Loucy (cell line): ENCODE data around the gene MOB3B.

ENCODE experiments used
- H2AFZ ChIP-seq: fragments of 200-600 bp; sonication (generic); 2 replicates; pipeline ENCODE4 v1.6.0; 2016; ENCODE audit warnings: antibody characterized with exemption, mild to moderate bottlenecking, low read length, moderate library complexity
- H3F3A ChIP-seq: fragments of 200-600 bp; 2 replicates; pipeline ENCODE4 v1.6.0; 2016; ENCODE audit warnings: antibody characterized with exemption, low read depth, mild to moderate bottlenecking
- H3K27me3 ChIP-seq: fragments of 200-600 bp; sonication (generic); 2 replicates; pipeline ENCODE4 v1.6.1; 2014; ENCODE audit warnings: low read length, mild to moderate bottlenecking; ENCODE audit not compliant: insufficient read depth, poor library complexity, severe bottlenecking
- H3K36me3 ChIP-seq: fragments of 200-600 bp; sonication (generic); 2 replicates; pipeline ENCODE4 v1.6.1; 2016; ENCODE audit warnings: low read length; ENCODE audit not compliant: insufficient read depth
- H3K4me1 ChIP-seq: fragments of 200-600 bp; sonication (generic); 2 replicates; pipeline ENCODE4 v1.5.1; 2014; ENCODE audit warnings: low read length, mild to moderate bottlenecking; ENCODE audit not compliant: insufficient read depth, poor library complexity, severe bottlenecking
- H3K4me2 ChIP-seq: fragments of 200-600 bp; sonication (generic); 2 replicates; pipeline ENCODE4 v1.6.0; 2014; ENCODE audit warnings: antibody characterized with exemption, low read length, low read depth, mild to moderate bottlenecking; ENCODE audit not compliant: poor library complexity, severe bottlenecking
- H3K4me3 ChIP-seq: fragments of 200-600 bp; sonication (generic); 2 replicates; pipeline ENCODE4 v1.5.1; 2014; ENCODE audit warnings: low read length, mild to moderate bottlenecking, mixed read lengths; ENCODE audit not compliant: poor library complexity, severe bottlenecking
- H3K79me2 ChIP-seq: fragments of 200-600 bp; sonication (generic); 2 replicates; pipeline ENCODE4 v1.6.1; 2014; ENCODE audit warnings: low read length; ENCODE audit not compliant: insufficient read depth
- H3K9ac ChIP-seq: fragments of 200-600 bp; sonication (generic); 2 replicates; pipeline ENCODE4 v1.6.0; 2014; ENCODE audit warnings: mild to moderate bottlenecking, low read depth, low read length, moderate library complexity; ENCODE audit not compliant: poor library complexity, severe bottlenecking
- H3K9me2 ChIP-seq: fragments of 200-600 bp; sonication (generic); replicated peaks from 2 replicates; pipeline ENCODE4 v1.6.1; 2016; ENCODE audit warnings: low read depth, low read length, mixed read lengths
- H3K9me3 ChIP-seq: fragments of 200-600 bp; sonication (generic); 2 replicates; pipeline ENCODE4 v1.6.1; 2014; ENCODE audit warnings: mild to moderate bottlenecking, antibody characterized with exemption, low read length, low read depth; ENCODE audit not compliant: insufficient read depth
- H4K20me1 ChIP-seq: fragments of 200-600 bp; sonication (generic); 2 replicates; pipeline ENCODE4 v1.6.0; 2014; ENCODE audit warnings: antibody characterized with exemption, low read length, mild to moderate bottlenecking; ENCODE audit not compliant: insufficient read depth, poor library complexity, severe bottlenecking
- EZH2phosphoT487 ChIP-seq: fragments of 200-600 bp; IDR thresholded peaks from 2 replicates; pipeline ENCODE4 v1.6.1; 2018; ENCODE audit warnings: antibody characterized with exemption, mild to moderate bottlenecking, moderate library complexity, borderline replicate concordance
- TF ChIP-seq, protein P1 (sequence below): fragments of 200-600 bp; sonication (generic); conservative IDR thresholded peaks from 2 replicates; pipeline ENCODE4 v1.5.1; 2014; ENCODE audit warnings: mild to moderate bottlenecking, antibody characterized with exemption, low read length

Gene MOB3B

DNA sequence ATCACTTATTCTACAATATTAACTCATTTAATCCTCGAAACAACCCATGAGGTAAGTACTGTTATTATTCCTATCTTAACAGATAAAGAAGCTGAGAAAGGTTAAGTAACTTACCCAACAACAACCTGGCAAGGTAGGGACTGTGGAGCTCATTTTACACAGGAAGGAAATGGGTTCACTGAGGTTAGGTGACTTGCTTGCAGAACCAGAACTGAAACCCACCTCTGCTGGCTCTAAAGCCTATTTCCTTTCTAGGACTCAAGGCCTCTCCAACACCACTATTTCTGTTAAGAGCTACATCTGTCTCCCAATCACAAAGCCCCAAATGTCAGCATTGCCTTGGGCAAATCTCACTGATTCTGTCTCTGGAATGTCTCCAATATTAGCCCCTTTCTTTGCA is 44.5 kb downstream of the MOB3B start:
- H3F3A ChIP-seq: no peaks in the 10 kb centered on the region
- H3K79me2 ChIP-seq: no peaks in the 10 kb centered on the region
- H3K9ac ChIP-seq: no peak overlapping the region
- H4K20me1 ChIP-seq: no peaks in the 10 kb centered on the region
- no peaks in the 10 kb centered on the region for H3K9me2 ChIP-seq
- no peaks in the 10 kb centered on the region for H3K36me3 ChIP-seq
- H3K4me2 ChIP-seq: no peak overlapping the region
- no peak for TF ChIP-seq EZH2phosphoT487
- TF ChIP-seq, protein P1, sequence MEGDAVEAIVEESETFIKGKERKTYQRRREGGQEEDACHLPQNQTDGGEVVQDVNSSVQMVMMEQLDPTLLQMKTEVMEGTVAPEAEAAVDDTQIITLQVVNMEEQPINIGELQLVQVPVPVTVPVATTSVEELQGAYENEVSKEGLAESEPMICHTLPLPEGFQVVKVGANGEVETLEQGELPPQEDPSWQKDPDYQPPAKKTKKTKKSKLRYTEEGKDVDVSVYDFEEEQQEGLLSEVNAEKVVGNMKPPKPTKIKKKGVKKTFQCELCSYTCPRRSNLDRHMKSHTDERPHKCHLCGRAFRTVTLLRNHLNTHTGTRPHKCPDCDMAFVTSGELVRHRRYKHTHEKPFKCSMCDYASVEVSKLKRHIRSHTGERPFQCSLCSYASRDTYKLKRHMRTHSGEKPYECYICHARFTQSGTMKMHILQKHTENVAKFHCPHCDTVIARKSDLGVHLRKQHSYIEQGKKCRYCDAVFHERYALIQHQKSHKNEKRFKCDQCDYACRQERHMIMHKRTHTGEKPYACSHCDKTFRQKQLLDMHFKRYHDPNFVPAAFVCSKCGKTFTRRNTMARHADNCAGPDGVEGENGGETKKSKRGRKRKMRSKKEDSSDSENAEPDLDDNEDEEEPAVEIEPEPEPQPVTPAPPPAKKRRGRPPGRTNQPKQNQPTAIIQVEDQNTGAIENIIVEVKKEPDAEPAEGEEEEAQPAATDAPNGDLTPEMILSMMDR: no peak
- H3K4me3 ChIP-seq: no peak overlapping the region
- no peaks in the 10 kb centered on the region for H3K27me3 ChIP-seq
- H2AFZ ChIP-seq: no peak overlapping the region
- peaks cover 11% of the 10 kb centered on the region for H3K4me1 ChIP-seq
- no peaks in the 10 kb centered on the region for H3K9me3 ChIP-seq

DNA sequence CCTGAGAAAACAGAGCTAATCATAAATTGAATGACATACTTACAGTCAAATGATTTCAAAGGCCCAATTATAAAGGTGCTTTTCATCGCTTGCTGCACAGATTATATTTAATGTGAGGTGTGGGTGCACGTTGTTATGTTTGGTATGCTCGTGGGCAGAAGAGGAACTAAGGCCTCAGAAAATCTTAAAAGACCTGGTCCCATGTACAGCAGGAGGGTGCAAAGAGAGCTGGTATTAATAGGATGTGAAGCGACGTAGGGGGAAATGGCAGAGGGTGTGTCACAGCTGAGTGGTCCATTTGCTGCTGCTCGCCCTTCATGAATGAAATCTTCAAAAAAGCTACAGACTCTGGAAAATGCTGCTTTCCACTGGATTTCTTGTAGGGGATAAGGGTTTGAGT is 46.0 kb downstream of the MOB3B start:
- Histone ChIP-seq H3F3A (no peaks in the 10 kb centered on the region), H3K4me2 (no peak overlapping the region), H3K4me1 (peaks cover 11% of the 10 kb centered on the region), H3K9ac (no peak overlapping the region), H3K9me3 (0 out of 2 replicates have a peak, but pooled peaks cover 4% of the 10 kb centered on the region), H4K20me1 (no peaks in the 10 kb centered on the region), H3K79me2 (no peaks in the 10 kb centered on the region), H3K36me3 (no peaks in the 10 kb centered on the region), H2AFZ (no peak overlapping the region), H3K4me3 (no peak overlapping the region), H3K27me3 (no peaks in the 10 kb centered on the region), H3K9me2 (no peaks in the 10 kb centered on the region)
- no peak for TF ChIP-seq EZH2phosphoT487
- TF ChIP-seq, protein P1: no peak

DNA sequence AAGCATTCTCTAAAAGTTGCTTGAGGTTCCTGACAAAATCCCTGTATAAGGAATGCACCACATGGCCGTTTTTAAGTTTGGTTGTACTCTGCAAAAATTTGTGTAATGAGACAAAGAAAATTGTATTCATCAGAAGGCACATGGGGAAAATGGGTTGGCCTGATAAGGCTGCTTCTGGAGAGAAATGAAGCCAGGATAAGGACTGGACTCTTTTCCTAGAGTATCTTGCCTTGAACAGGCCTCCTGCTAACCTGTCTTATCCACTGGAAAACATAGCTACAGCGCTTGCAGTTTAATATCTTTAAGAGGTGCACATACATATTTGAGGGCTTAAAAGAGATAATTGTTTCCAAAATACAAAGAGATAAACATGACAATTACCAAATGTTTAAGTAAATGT is 46.9 kb downstream of the MOB3B start:
- H3K27me3 ChIP-seq: no peaks in the 10 kb centered on the region
- H3K79me2 ChIP-seq: no peaks in the 10 kb centered on the region
- H3K4me3 ChIP-seq: no peak overlapping the region
- TF ChIP-seq, protein P1: no peak
- no peak for TF ChIP-seq EZH2phosphoT487
- H4K20me1 ChIP-seq: no peaks in the 10 kb centered on the region
- H3K9ac ChIP-seq: no peak overlapping the region
- no peak overlapping the region for H2AFZ ChIP-seq
- H3K4me2 ChIP-seq: no peak overlapping the region
- no peaks in the 10 kb centered on the region for H3K9me2 ChIP-seq
- no peaks in the 10 kb centered on the region for H3K36me3 ChIP-seq
- no peaks in the 10 kb centered on the region for H3F3A ChIP-seq
- peaks cover 11% of the 10 kb centered on the region for H3K4me1 ChIP-seq
- 0 out of 2 replicates have a peak, but pooled peaks cover 6% of the 10 kb centered on the region for H3K9me3 ChIP-seq
